Measurements from ENCODE around the gene PACRG. TPM values are rescaled to one million over a fixed set of nuclear protein-coding genes. Genes with fewer than 3 reads are reported as not detected.

Gene PACRG
- total and polyA plus RNA-seq, 2 of the 13 experiments (the other 11 are each of a cell fraction or from before 2014, with no cell fraction given): 0.13 TPM; not detected in 1

- TF ChIP-seq ZNF710 (CRISPR knock-in tag; IDR thresholded peaks at IDR 0.05; ENCODE audit: borderline replicate concordance) (no peak), NRL (CRISPR knock-in tag; IDR thresholded peaks at IDR 0.05; ENCODE audit: borderline replicate concordance) (no peak)
These were observed 371.2 kb downstream of the PACRG start (continued) for GRCh38 chr6:163098827-163099479.

GRCh38 chr6:163099621-163100171 lies 371.9 kb downstream of the PACRG start:
- no peaks in the 10 kb centered on the region for H3K9me3 ChIP-seq (ENCODE audit: low read length)
- BruUV-seq (replicated peaks): no TSS peak
- no peak for FAIRE-seq
- H3K4me2 ChIP-seq (ENCODE audit: low read depth, low read length): no peak overlapping the region
- no peaks in the 10 kb centered on the region for H3K36me3 ChIP-seq (replicated peaks in 1 of 2; ENCODE audit: control insufficient read depth in 1 of 2, insufficient read depth in 2 of 2, low read length in 2 of 2)
- peaks cover 0 to 17% of the 10 kb centered on the region in 2 experiments; a peak in 4 of 5 replicates for H3K27me3 ChIP-seq (ENCODE audit: control insufficient read depth in 1 of 2, insufficient read depth in 2 of 2, low read length in 2 of 2)
- 60% methylated on average over 14 of the region's 27 CpGs for WGBS (ENCODE audit: low lambda C conversion rate)
- in situ Hi-C loops (cut with HindIII; ENCODE audit: extremely low pct_ligation_motif_present, low pct_unique_long_range_greater_than_20kb) (no loop called here), intact Hi-C loops (cut with micrococcal nuclease; ENCODE audit: unreplicated experiment) (no loop called here)
- no peaks in the 10 kb centered on the region for H4K20me1 ChIP-seq (ENCODE audit: insufficient read depth, low read length)
- H3K4me1 ChIP-seq (ENCODE audit: insufficient read depth, low read length): no peaks in the 10 kb centered on the region
- no peak overlapping the region for H3K27ac ChIP-seq (ENCODE audit: extremely low read length, insufficient read depth, low read length)
- no peak overlapping the region for H3K9ac ChIP-seq (ENCODE audit: insufficient read depth, low read depth, low read length)
- no peaks in the 10 kb centered on the region for H3K79me2 ChIP-seq (ENCODE audit: insufficient read depth, low read length)
- H3K4me3 ChIP-seq (replicated peaks in 1 of 3; ENCODE audit: insufficient read depth in 1 of 3, low read depth in 2 of 3, low read length in 3 of 3): no peak overlapping the region
- POLR2A ChIA-PET: no interaction called here
- ATAC-seq: no peak
- no peak overlapping the region for H2AFZ ChIP-seq (ENCODE audit: low read length)
- no peak for DNase-seq (ENCODE audit: low spot score)
- CTCF ChIA-PET (ENCODE audit: low intra/inter-chr PET ratio, low total read pairs): no interaction called here
- no peak for TF ChIP-seq THAP8 (CRISPR knock-in tag; IDR thresholded peaks at IDR 0.05; ENCODE audit: borderline replicate concordance)
- TF ChIP-seq ZNF343 (CRISPR knock-in tag; IDR thresholded peaks at IDR 0.05): no peak
- no peak for TF ChIP-seq BRD4 (CRISPR knock-in tag; IDR thresholded peaks at IDR 0.05)
- no peak for TF ChIP-seq BCLAF1 (IDR thresholded peaks at IDR 0.05)
- no peak for TF ChIP-seq EP300 (IDR thresholded peaks at IDR 0.05; ENCODE audit: low read depth in 2 of 2, low read length in 2 of 2)
- no peak for TF ChIP-seq EP300 (CRISPR knock-in tag; IDR thresholded peaks at IDR 0.05; ENCODE audit: borderline replicate concordance)
- no peak for TF ChIP-seq MAFG (CRISPR knock-in tag; IDR thresholded peaks at IDR 0.05)
- TF ChIP-seq ZNF784 (CRISPR knock-in tag; IDR thresholded peaks at IDR 0.05; ENCODE audit: borderline replicate concordance): no peak
- no peak for TF ChIP-seq MBNL3 (CRISPR knock-in tag; conservative IDR thresholded peaks at IDR 0.05)
